Keratinocyte (primary cell): ENCODE data around the gene MTSS2. TPM values are rescaled to one million over a fixed set of nuclear protein-coding genes. Genes with fewer than 3 reads are reported as not detected.

Experiments
- DNase-seq: peaks from one replicate; pipeline ENCODE4 v3.0.0-alpha.2; 2011; ENCODE audit warnings: low read depth, missing footprints, low spot score
- FAIRE-seq: peaks from 2 replicates; lab custom pipeline; 2011; peaks lifted over from hg19 to GRCh38; lab: Jason Lieb, UNC
- H2AFZ ChIP-seq: 2 replicates; pipeline ENCODE4 v1.6.0; 2012; ENCODE audit warnings: low read length, control low read depth, inconsistent platforms; ENCODE audit not compliant: control insufficient read depth
- H3K27ac ChIP-seq: 2 replicates; pipeline ENCODE4 v1.5.1; 2011; ENCODE audit warnings: low read length; ENCODE audit not compliant: control insufficient read depth, insufficient read depth
- H3K27me3 ChIP-seq: 3 replicates; pipeline ENCODE4 v1.6.0; 2011; ENCODE audit warnings: low read length; ENCODE audit not compliant: control insufficient read depth, insufficient read depth; ENCODE audit errors: extremely low read depth
- H3K36me3 ChIP-seq, 2 experiments: 2 replicates in 1 of 2; 3 replicates in 1 of 2; pipeline ENCODE4 v1.5.1; 2011; ENCODE audit warnings: low read length in 2 of 2, mild to moderate bottlenecking in 1 of 2; ENCODE audit not compliant: control insufficient read depth in 2 of 2, insufficient read depth in 2 of 2; ENCODE audit errors: extremely low read depth in 1 of 2
- H3K4me1 ChIP-seq: 3 replicates; pipeline ENCODE4 v1.5.1; 2011; ENCODE audit warnings: low read length; ENCODE audit not compliant: control insufficient read depth, insufficient read depth; ENCODE audit errors: extremely low read depth
- H3K4me2 ChIP-seq: 3 replicates; pipeline ENCODE4 v1.6.0; 2011; ENCODE audit warnings: low read depth, low read length; ENCODE audit not compliant: control insufficient read depth, insufficient read depth; ENCODE audit errors: extremely low read depth
- H3K4me3 ChIP-seq, 3 experiments: fragments of 200-600 bp in 1 of 3; sonication (generic) in 1 of 3; 2 replicates in 2 of 3; 3 replicates in 1 of 3; pipeline ENCODE4 v1.5.1; 2011 to 2016; ENCODE audit warnings: low read length in 3 of 3, mild to moderate bottlenecking in 3 of 3, control low read depth in 2 of 3, inconsistent platforms in 1 of 3, low read depth in 1 of 3, mixed read lengths in 1 of 3, mixed run types in 1 of 3, moderate library complexity in 1 of 3; ENCODE audit not compliant: control insufficient read depth in 2 of 3, insufficient read depth in 2 of 3; ENCODE audit errors: extremely low read depth in 1 of 3
- H3K79me2 ChIP-seq: 2 replicates; pipeline ENCODE4 v1.6.0; 2012; ENCODE audit warnings: low read length; ENCODE audit not compliant: control insufficient read depth, insufficient read depth
- H3K9ac ChIP-seq: 3 replicates; pipeline ENCODE4 v1.6.0; 2011; ENCODE audit warnings: low read length; ENCODE audit not compliant: control insufficient read depth, insufficient read depth; ENCODE audit errors: extremely low read depth
- H3K9me1 ChIP-seq: 3 replicates; pipeline ENCODE4 v1.6.0; 2011; ENCODE audit warnings: low read length; ENCODE audit not compliant: control insufficient read depth, insufficient read depth; ENCODE audit errors: extremely low read depth
- H3K9me3 ChIP-seq: 2 replicates; pipeline ENCODE4 v1.5.1; 2012; ENCODE audit warnings: low read depth, low read length; ENCODE audit not compliant: control insufficient read depth
- H4K20me1 ChIP-seq: 3 replicates; pipeline ENCODE4 v1.6.0; 2011; ENCODE audit warnings: low read length; ENCODE audit not compliant: control insufficient read depth, insufficient read depth; ENCODE audit errors: extremely low read depth
- EZH2 ChIP-seq: IDR thresholded peaks from one replicate; pipeline ENCODE4 v1.6.1; 2012; ENCODE audit warnings: inconsistent platforms, mild to moderate bottlenecking, low read length, moderate library complexity
- dilution Hi-C: fragments of 300-500 bp; cut with MboI; formaldehyde crosslinking; loops from one replicate; pipeline ENCODE4 v1.7.0; 2020; ENCODE audit warnings: low sequenced_read_pairs; ENCODE audit not compliant: extremely low pct_ligation_motif_present
- polyA plus RNA-seq, 5 experiments: library from polyadenylated mRNA; depleted of rRNA in 3 of 5; stranded (reverse) in 3 of 5; stranded (forward) in 1 of 5; unstranded in 1 of 5; fragments of >200 nt; gene quantifications; 1 replicate in 1 of 5; 2 replicates in 3 of 5; 3 replicates in 1 of 5; pipeline versions ENCODE4 v1.2.1 to v1.2.3, GENCODE V29; 2011 to 2012; ENCODE audit warnings: missing spikeins in 2 of 5, low read depth in 1 of 5, low replicate concordance in 1 of 5
- TF ChIP-seq, protein P1 (sequence below), 3 experiments: IDR thresholded peaks in 1 of 3; conservative IDR thresholded peaks in 1 of 3; optimal IDR thresholded peaks in 1 of 3; 2 replicates in 2 of 3; 3 replicates in 1 of 3; pipeline versions ENCODE3 to v1.5.1; 2011; ENCODE audit warnings: low read length in 3 of 3, mild to moderate bottlenecking in 3 of 3, moderate library complexity in 2 of 3, control low read depth in 1 of 3, inconsistent platforms in 1 of 3; ENCODE audit not compliant: insufficient read depth in 2 of 3; ENCODE audit errors: extremely low read depth in 1 of 3

The MTSS2 gene
- polyA plus RNA-seq, 1 donor (not counting 4 experiments of a cell fraction or from before 2014, with no cell fraction given): 13.3 TPM

DNA sequence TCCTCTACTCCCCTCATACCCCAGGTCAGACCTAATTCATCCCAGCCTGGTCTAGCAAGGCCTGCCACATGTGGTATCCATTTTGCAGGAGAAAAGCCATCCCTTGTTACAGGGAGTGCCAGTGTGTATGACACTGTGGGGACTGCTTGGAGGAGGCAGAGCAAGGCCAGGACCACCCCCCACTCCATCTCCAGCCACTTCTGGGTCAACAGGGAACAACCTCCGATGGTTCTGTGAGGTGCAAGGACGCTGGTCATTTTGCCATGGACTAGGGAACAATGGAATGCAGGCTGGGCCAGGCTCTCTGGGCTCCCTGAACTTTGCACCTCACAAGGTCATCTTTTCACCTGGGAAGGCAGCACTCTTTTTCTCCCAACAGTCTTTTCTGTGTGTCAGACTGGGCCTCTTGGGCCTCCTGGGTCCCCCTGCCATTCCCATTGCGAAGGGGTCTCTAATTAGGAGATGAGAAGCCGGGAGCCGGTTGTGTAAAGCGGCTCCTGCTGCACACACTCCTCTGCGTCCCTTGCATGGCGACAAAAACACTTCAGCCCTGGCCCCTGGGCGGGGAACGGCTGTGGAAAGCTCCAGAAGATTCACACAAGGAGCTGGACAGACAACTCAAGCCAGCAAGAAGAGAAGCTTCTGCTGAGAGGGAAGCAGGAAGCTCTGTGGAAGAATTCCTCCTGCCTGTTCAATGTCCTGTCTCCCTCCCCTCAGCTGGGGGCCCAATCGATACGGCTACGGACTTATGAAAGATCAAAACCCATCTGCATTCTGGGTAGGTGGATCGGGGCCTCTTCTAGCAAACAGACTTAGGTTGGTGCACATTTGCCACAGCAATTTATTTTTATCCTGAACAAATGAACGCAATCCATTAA lies 38.5 kb upstream of the MTSS2 start:
- Histone ChIP-seq H3K79me2 (no peaks in the 10 kb centered on the region), H3K9me1 (no peaks in the 10 kb centered on the region), H2AFZ (no peak overlapping the region), H4K20me1 (no peaks in the 10 kb centered on the region), H3K4me3 (no peak overlapping the region), H3K4me1 (no peaks in the 10 kb centered on the region), H3K4me2 (no peak overlapping the region), H3K27ac (no peak overlapping the region), H3K36me3 (peaks cover 0 to 12% of the 10 kb centered on the region in 2 experiments), H3K27me3 (no peaks in the 10 kb centered on the region), H3K9ac (no peak overlapping the region), H3K9me3 (no peaks in the 10 kb centered on the region)
- DNase-seq (no peak), FAIRE-seq (no peak)
- TF ChIP-seq, protein P1, sequence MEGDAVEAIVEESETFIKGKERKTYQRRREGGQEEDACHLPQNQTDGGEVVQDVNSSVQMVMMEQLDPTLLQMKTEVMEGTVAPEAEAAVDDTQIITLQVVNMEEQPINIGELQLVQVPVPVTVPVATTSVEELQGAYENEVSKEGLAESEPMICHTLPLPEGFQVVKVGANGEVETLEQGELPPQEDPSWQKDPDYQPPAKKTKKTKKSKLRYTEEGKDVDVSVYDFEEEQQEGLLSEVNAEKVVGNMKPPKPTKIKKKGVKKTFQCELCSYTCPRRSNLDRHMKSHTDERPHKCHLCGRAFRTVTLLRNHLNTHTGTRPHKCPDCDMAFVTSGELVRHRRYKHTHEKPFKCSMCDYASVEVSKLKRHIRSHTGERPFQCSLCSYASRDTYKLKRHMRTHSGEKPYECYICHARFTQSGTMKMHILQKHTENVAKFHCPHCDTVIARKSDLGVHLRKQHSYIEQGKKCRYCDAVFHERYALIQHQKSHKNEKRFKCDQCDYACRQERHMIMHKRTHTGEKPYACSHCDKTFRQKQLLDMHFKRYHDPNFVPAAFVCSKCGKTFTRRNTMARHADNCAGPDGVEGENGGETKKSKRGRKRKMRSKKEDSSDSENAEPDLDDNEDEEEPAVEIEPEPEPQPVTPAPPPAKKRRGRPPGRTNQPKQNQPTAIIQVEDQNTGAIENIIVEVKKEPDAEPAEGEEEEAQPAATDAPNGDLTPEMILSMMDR (optimal IDR thresholded peaks at IDR 0.05 in 1 of 3, IDR thresholded peaks at IDR 0.05 in 1 of 3, conservative IDR thresholded peaks at IDR 0.05 in 1 of 3; ENCODE audit: extremely low read depth in 1 of 3, insufficient read depth in 2 of 3, low read length in 3 of 3): no peak
- TF ChIP-seq EZH2: no peak
- dilution Hi-C loops: no loop called here

DNA sequence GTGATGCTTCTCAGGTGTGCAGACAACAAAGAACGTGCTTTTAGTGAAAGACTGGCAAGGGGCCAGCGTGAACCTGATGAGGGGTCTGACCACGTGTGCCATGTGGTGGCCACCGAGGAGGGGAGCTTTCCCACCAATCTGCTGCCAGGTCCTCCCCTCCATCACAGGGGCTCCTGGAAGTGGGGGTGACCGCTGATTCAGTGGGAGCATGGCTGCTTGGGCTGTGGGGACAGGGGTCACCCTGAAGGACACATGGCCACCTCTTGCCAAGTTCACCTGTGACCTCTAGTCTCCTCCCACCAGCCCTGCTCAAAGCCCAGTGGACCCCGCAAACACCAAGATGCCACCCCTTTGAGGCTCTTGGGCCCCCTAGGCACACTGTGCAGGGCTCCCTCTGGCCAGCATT lies 37.9 kb upstream of the MTSS2 start:
- Histone ChIP-seq H3K9me1 (no peaks in the 10 kb centered on the region), H3K9ac (no peak overlapping the region), H3K4me1 (no peaks in the 10 kb centered on the region), H3K4me3 (no peak overlapping the region), H4K20me1 (no peaks in the 10 kb centered on the region), H3K27me3 (no peaks in the 10 kb centered on the region), H2AFZ (no peak overlapping the region), H3K79me2 (no peaks in the 10 kb centered on the region), H3K4me2 (no peak overlapping the region), H3K27ac (no peak overlapping the region), H3K36me3 (peaks cover 0 to 12% of the 10 kb centered on the region in 2 experiments), H3K9me3 (no peaks in the 10 kb centered on the region)
- FAIRE-seq (no peak), DNase-seq (no peak)
- no peak for TF ChIP-seq EZH2
- TF ChIP-seq, protein P1 (optimal IDR thresholded peaks at IDR 0.05 in 1 of 3, IDR thresholded peaks at IDR 0.05 in 1 of 3, conservative IDR thresholded peaks at IDR 0.05 in 1 of 3; ENCODE audit: extremely low read depth in 1 of 3, insufficient read depth in 2 of 3, low read length in 3 of 3): no peak
- dilution Hi-C loops: no loop called here
